ENCODE results near the gene GID4. TPM values are rescaled to one million over a fixed set of nuclear protein-coding genes. Genes with fewer than 3 reads are reported as not detected.

GID4 gene
- total and polyA plus RNA-seq, 2 of the 13 experiments (the other 11 are each of a cell fraction or from before 2014, with no cell fraction given) = 4.3 to 6.1 TPM

- TF ChIP-seq UBTF (CRISPR knock-in tag; IDR thresholded peaks at IDR 0.05) (no peak; the same call in none of the 2 replicates), MBNL3 (CRISPR knock-in tag; conservative IDR thresholded peaks at IDR 0.05) (no peak), EZH2 (conservative IDR thresholded peaks at IDR 0.05; ENCODE audit: low read depth, low read length) (no peak), NBN (conservative IDR thresholded peaks at IDR 0.05) (no peak), ETS1 (CRISPR knock-in tag; IDR thresholded peaks at IDR 0.05) (no peak), HNF4G (IDR thresholded peaks at IDR 0.05; ENCODE audit: borderline replicate concordance, low read depth, low read length) (peak; percentile 21; the same call in 1 of the 2 replicates), HNF4G (CRISPR knock-in tag; IDR thresholded peaks at IDR 0.05; ENCODE audit: borderline replicate concordance, low read depth) (no peak), TBX3 (IDR thresholded peaks at IDR 0.05; ENCODE audit: borderline replicate concordance) (peak; percentile 85), MXD4 (CRISPR knock-in tag; IDR thresholded peaks at IDR 0.05) (peak; percentile 88), SNAPC5 (CRISPR knock-in tag; IDR thresholded peaks at IDR 0.05; ENCODE audit: borderline replicate concordance) (no peak), ZNF143 (CRISPR knock-in tag; IDR thresholded peaks at IDR 0.05) (peak; percentile 99), ZNF883 (CRISPR knock-in tag; IDR thresholded peaks at IDR 0.05; ENCODE audit: not compliant biosample characterization) (no peak), ZNF275 (CRISPR knock-in tag; IDR thresholded peaks at IDR 0.05; ENCODE audit: borderline replicate concordance) (no peak), ESRRA (CRISPR knock-in tag; IDR thresholded peaks at IDR 0.05; ENCODE audit: low read depth) (no peak), GRHL1 (CRISPR knock-in tag; conservative IDR thresholded peaks at IDR 0.05) (no peak), HCFC1 (IDR thresholded peaks at IDR 0.05; ENCODE audit: low read depth, low read length) (peak; percentile 96), ZNF431 (CRISPR knock-in tag; IDR thresholded peaks at IDR 0.05; ENCODE audit: borderline replicate concordance, low read depth) (no peak), ZNF333 (CRISPR knock-in tag; IDR thresholded peaks at IDR 0.05; ENCODE audit: borderline replicate concordance) (no peak; the same call in 1 of the 2 replicates), IRX3 (CRISPR knock-in tag; IDR thresholded peaks at IDR 0.05; ENCODE audit: borderline replicate concordance, low read depth) (no peak), PCBP1 (IDR thresholded peaks at IDR 0.05; ENCODE audit: borderline replicate concordance, low read depth, low read length) (0 out of 2 replicates have a peak, but pooled peaks have one; percentile 40), ZMYM3 (CRISPR knock-in tag; IDR thresholded peaks at IDR 0.05) (peak; percentile 10; the same call in 1 of the 2 replicates), MXD1 (CRISPR knock-in tag; IDR thresholded peaks at IDR 0.05) (peak; percentile 66; the same call in 1 of the 2 replicates)
These were observed at the start of gene GID4, which contains the start of gene ATPAF2 (continued) for GRCh38 chr17:18038861-18039534.

Data from HepG2 (cell line).